HG02588 (cell line): ENCODE results near the gene KCNMA1.

Experiments used
- ATAC-seq: cut with Tn5 transposase; IDR thresholded peaks from one replicate; pipeline ENCODE4 v1.9.1; 2021; ENCODE audit warnings: mild to moderate bottlenecking, moderate library complexity; ENCODE audit not compliant: unreplicated experiment

Gene KCNMA1

DNA sequence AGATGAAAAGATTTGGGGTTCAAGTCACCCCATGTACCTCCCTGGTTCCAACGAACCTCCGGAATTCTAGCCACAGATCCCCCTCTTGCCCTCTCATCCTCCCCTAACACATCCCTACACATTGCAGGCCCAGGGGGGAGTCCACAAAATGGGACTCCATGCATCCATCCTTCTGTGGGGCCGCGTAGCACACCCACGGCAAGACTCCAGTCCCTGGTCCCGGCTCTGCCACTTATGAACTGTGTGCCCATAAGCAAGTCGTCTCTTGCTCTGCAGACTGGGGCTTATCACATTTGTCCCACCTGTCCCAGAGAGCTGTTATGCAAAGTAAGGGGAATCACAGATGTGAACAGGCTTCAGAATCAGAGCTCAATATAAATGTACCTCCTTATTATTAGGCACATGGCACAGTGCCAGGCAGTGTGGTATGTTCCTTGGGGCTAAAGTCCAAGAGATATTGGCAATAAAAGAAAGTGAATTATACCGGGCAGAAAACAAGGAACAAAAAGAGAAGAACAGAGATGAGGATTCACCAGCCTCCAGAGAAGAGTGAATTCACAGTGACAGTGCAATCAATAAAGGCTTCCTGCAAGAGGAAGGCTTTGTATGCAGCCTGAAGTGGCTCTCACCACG lies 73.9 kb downstream of the KCNMA1 start:
- no peak for ATAC-seq

- ATAC-seq: no peak
Measured at GRCh38 chr10:77562742-77563141, 74.9 kb downstream of the KCNMA1 start.

- ATAC-seq: no peak
Measured at GRCh38 chr10:77561991-77562390, 75.6 kb downstream of the KCNMA1 start.

- no peak for ATAC-seq
Measured at GRCh38 chr10:77560471-77560870, 77.1 kb downstream of the KCNMA1 start.

DNA sequence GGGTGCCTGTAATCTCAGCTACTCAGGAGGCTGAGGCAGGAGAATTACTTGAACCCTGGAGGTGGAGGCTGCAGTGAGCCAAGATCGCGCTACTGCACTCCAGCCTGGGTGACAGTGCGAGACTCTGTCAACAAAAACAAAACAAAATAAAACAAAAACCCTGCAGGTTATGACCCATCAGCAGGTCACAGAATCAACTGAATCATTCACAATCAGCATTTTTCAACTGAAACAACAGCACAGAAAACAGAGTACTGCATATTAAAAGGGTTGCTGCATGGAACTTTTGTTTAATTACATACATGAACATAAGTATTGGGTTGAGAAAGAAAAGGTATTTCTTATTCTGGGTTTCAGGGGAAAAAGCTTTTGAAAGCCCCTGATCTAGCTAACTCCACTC lies 77.6 kb downstream of the KCNMA1 start:
- ATAC-seq: no peak

- no peak for ATAC-seq
Measured at GRCh38 chr10:77556990-77557601, 80.5 kb downstream of the KCNMA1 start.

DNA sequence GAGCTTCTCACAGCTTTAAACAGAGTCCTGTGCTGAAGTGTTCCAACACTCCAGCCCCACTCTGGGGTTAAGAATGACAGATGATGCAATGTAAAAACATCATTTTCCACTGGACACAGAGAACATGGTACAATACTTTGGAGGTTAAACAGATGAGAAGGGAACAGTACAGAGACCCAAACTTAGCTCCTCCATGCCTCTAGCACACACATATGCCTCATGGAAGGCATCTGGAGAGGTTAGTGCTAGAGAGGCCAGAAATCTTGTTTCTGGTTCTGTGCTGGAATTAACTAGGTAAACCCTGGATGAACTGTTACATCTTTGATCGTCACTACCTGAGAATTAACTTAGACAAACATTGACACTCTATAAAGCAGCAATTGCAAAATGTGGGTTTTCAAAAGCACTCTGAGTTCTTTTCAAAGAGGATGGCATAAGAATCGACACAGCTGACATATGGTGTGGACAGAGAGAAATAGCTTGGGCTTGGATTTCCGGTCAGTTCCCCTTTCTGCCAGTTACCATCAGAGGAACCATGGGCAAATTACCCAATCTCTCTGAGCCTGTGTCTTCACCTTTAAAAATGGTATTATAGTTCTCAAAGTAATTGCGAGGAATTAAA lies 81.9 kb downstream of the KCNMA1 start:
- no peak for ATAC-seq

DNA sequence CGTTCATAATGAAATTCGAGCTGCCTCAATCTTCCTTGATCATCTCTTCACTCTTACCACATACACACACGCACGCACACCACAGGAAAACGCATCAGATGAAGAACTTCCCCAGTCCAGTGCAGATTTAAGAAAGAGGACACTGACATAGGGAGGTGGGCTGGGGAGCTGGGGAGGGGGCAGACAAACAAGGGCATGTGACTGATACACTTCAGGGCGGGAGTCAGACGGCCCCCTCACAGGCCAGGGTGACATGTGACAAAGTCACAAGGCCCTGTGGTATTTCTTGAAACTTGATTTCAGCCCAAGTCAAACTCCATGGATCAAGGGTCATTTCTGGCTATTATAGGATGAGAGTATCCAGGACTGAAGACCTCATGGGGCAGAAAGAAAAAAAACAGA lies 82.6 kb downstream of the KCNMA1 start:
- no peak for ATAC-seq

DNA sequence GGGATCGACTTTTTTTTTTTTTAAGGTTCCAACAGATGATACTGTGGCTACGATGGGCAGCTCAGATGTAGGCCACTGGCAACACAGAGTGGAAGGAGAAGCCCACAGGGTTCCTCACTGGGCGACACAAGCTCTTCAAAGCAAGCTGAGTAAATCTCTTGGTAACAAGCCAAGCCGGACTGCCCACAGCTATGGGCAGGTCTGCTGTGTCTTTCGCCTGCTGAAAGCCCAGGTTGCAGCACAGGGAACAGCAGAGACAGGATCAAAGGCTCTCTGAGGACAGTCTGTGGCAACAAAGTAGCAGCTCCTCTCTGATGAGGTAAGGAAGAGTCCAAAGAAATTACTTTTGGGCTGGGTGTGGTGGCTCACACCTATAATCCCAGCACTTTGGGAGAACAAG lies 83.6 kb downstream of the KCNMA1 start:
- no peak for ATAC-seq

DNA sequence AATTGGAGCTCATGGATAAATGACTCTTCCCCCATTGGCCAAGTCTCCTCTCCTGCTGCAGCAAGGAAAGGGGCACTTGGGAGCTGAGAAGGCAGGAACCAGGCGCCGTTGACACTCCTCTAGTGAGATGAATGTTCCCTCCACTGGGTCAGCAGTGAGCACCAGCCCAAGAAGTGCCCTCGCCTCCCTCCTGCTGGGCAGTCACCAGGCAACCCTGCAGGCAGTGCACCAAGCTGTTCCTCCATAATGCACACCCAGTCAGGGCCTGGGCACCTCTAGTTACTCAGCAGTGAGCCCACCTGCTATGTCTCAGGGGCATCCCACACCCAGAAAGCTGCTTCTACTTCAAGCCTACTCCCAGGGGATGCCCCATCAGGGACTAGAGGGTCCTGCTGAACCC lies 84.3 kb downstream of the KCNMA1 start:
- no peak for ATAC-seq

DNA sequence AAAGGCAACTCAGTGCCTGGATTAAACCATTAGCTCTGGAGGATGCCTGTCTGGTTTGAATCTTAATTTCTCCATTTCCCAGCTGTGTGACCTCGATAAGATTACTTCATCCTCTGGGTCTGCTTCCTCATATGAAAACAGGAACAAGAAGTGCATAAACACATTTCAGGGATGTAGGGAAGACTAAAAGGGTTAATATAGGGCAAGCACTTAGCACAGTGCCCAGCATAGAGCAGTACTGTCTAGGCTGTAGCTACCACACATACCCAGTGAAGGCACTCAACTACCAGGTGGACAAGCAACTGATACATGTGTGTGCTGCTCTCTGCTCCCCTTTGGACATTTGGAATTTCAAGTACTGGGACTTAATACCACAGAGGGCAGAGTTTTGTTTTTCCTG lies 85.4 kb downstream of the KCNMA1 start:
- no peak for ATAC-seq

GRCh38 chr10:77550378-77550777 lies 87.2 kb downstream of the KCNMA1 start:
- ATAC-seq: no peak

- no peak for ATAC-seq
Measured at GRCh38 chr10:77548671-77549070, 88.9 kb downstream of the KCNMA1 start.

DNA sequence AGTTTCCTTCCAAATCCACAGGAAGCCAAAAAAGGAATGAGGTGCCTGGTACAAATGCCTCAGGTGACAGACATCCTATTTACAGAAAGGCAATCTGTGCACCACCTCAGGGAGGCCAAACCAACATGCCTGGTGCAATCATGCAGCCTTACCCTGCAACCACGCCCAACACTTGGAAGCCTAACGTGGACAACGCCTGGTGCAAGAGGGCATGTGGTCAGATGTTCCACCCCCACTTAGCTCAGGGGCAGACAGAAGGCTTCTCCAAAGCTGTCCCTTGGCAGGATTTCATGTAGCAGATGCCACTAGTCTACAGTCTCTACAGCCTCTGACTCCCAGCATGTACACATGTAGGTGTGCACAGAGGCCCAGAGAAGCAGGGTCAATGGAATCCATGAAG lies 89.5 kb downstream of the KCNMA1 start:
- ATAC-seq: no peak

GRCh38 chr10:77547307-77548050 lies 90.1 kb downstream of the KCNMA1 start:
- ATAC-seq: no peak

DNA sequence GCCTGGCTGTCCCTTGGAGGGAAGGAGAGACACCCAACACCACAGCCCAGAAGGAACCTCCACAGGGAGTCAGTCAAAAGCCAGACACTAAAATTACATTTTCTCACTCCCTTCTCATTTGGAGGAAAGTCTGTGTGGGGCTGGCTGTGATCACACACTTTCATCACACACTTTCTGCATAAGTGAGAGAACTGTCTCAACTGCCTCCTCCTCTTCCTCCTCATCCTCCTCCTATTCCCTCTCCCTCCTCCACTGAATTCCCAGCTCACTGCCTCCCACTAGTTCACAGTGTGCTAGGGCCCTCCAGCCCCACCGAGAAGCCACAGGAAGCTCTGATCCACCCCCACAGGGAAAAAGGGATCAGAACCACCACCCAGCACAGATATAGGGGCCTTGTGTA lies 91.6 kb downstream of the KCNMA1 start:
- ATAC-seq: no peak

- ATAC-seq: no peak
Measured at GRCh38 chr10:77545585-77545984, 92.0 kb downstream of the KCNMA1 start.

DNA sequence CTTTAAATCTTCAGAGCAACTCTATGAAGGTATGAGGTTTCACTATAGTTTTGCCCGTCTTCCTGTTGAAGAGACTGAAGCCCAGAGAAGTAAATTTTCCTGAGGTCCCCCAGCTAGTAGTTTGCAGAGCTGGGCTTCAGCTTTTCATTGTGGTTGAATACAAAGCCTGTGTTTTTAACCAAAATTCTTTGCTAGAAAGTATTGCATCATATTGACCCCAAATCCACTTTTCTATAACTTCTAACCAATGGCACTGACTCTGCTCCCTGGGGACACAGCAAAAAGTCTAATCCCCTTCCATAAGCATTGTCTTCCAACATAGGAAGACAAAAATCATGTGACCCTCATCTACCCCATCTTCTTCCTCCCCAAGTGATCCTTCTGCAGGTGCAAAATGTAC lies 93.0 kb downstream of the KCNMA1 start:
- no peak for ATAC-seq

- ATAC-seq: no peak
Measured at GRCh38 chr10:77542710-77543259, 94.8 kb downstream of the KCNMA1 start.

- no peak for ATAC-seq
Measured at GRCh38 chr10:77541944-77542343, 95.7 kb downstream of the KCNMA1 start.

DNA sequence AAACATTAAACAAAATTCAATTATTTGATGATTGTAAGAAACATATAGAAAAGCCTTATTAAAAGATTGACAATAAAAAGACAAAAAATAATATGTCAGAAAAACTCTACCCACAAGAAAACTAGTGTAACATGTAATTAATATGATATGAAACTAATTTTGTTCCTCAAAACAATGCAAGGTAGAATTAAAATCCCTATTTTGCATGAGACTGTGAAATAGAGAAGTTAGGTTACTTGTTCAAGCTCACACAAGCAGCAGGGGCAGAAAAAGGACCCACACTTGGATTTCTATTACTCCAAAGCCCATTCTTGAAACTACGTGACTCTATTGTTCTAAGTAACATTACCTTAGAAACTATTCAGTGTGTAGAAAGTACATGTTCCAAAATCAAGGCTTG lies 96.4 kb downstream of the KCNMA1 start:
- ATAC-seq: no peak
